Activated B cell treated with CpG ODN at 0.5 μM for 24 hours (primary cell): ENCODE data around the gene VWCE. TPM values are rescaled to one million over a fixed set of nuclear protein-coding genes. Genes with fewer than 3 reads are reported as not detected.

Experiments
- ATAC-seq: fragments of 200-7000 bp; cut with Tn5 transposase; one replicate; pipeline ENCODE4 v1.10.0; 2021; ENCODE audit warnings: low read depth, mild to moderate bottlenecking, moderate library complexity
- CTCF ChIA-PET: fragments of 350-600 bp; sonication (Branson Sonifier 250); formaldehyde crosslinking; loops from one replicate; lab custom pipeline; 2021; ENCODE audit warnings: antibody characterized with exemption; lab: Charles Lee
- POLR2A ChIA-PET: fragments of 350-600 bp; sonication (Branson Sonifier 250); formaldehyde crosslinking; loops from one replicate; lab custom pipeline; 2021; ENCODE audit warnings: antibody characterized with exemption; lab: Charles Lee
- DNase-seq: peaks from one replicate; pipeline ENCODE4 v3.0.0; 2022
- H3K27ac Mint-ChIP-seq: one replicate; pipeline ENCODE4 v1.8.0; 2020; ENCODE audit warnings: mixed read lengths
- H3K27me3 Mint-ChIP-seq: one replicate; pipeline ENCODE4 v1.8.0; 2021; ENCODE audit warnings: mixed read lengths
- H3K36me3 Mint-ChIP-seq: one replicate; pipeline ENCODE4 v1.8.0; 2021; ENCODE audit warnings: low read depth, mixed read lengths
- H3K4me1 Mint-ChIP-seq: one replicate; pipeline ENCODE4 v1.8.0; 2021; ENCODE audit warnings: mixed read lengths
- H3K4me3 Mint-ChIP-seq: one replicate; pipeline ENCODE4 v1.8.0; 2020; ENCODE audit warnings: mild to moderate bottlenecking, mixed read lengths
- H3K9me3 Mint-ChIP-seq: one replicate; pipeline ENCODE4 v1.8.0; 2020; ENCODE audit warnings: mixed read lengths
- intact Hi-C: fragments of 100-400 bp; cut with micrococcal nuclease; formaldehyde crosslinking; loops from one replicate; pipeline ENCODE4 v1.15.1; 2024
- total RNA-seq: library from RNA; stranded (reverse); gene quantifications from 2 replicates; pipeline ENCODE4 v1.2.3, GENCODE V29; 2022
- TF ChIP-seq, protein P1 (sequence below): fragments of 200-600 bp; IDR thresholded peaks from one replicate; pipeline ENCODE4 v1.8.0; 2022; ENCODE audit warnings: antibody characterized with exemption, mild to moderate bottlenecking

VWCE gene
- total RNA-seq, 1 donor from 2014 or later, result 1.3 TPM

GRCh38 chr11:61329871-61330270, 34.8 kb upstream of the VWCE start:
- intact Hi-C loops, result no loop called here
- DNase-seq (no peak), ATAC-seq (no peak)
- H3K9me3 Mint-ChIP-seq, result no peaks in the 10 kb centered on the region
- no peak overlapping the region for H3K27ac Mint-ChIP-seq
- peaks cover 62% of the 10 kb centered on the region for H3K36me3 Mint-ChIP-seq
- H3K4me1 Mint-ChIP-seq, result peaks cover 35% of the 10 kb centered on the region
- H3K4me3 Mint-ChIP-seq, result no peak overlapping the region
- no peaks in the 10 kb centered on the region for H3K27me3 Mint-ChIP-seq
- ChIA-PET CTCF (interaction anchor here (0.8 kb wide), 1 partner anchor 56 kb away, joined by 3 read pairs; no protein-coding TSS in a partner anchor), POLR2A (no interaction called here)
- TF ChIP-seq, protein P1, sequence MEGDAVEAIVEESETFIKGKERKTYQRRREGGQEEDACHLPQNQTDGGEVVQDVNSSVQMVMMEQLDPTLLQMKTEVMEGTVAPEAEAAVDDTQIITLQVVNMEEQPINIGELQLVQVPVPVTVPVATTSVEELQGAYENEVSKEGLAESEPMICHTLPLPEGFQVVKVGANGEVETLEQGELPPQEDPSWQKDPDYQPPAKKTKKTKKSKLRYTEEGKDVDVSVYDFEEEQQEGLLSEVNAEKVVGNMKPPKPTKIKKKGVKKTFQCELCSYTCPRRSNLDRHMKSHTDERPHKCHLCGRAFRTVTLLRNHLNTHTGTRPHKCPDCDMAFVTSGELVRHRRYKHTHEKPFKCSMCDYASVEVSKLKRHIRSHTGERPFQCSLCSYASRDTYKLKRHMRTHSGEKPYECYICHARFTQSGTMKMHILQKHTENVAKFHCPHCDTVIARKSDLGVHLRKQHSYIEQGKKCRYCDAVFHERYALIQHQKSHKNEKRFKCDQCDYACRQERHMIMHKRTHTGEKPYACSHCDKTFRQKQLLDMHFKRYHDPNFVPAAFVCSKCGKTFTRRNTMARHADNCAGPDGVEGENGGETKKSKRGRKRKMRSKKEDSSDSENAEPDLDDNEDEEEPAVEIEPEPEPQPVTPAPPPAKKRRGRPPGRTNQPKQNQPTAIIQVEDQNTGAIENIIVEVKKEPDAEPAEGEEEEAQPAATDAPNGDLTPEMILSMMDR, result no peak

DNA sequence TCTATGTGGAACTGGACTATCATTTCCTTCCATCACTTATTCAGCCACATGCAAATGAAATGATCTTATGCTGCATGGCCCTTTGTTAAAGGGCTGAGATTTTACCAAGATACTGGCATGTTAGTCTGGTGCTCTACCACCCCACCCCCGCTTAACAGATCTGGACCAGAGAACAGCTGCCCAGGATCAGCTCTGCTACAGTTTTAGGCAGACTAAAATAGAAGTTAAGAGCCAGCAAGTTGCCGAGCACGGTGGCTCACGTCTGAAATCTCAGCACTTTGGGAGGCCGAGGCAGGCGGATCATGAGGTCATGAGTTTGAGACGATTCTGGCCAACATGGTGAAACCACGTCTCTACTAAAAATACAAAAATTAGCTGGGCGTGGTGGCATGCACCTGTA, 33.2 kb upstream of the VWCE start:
- H3K27ac Mint-ChIP-seq, result no peak overlapping the region
- H3K4me1 Mint-ChIP-seq, result peaks cover 26% of the 10 kb centered on the region
- no peak for DNase-seq
- ChIA-PET POLR2A (no interaction called here), CTCF (interaction anchor here (1.1 to 1.5 kb wide), 3 partner anchors 8 to 57 kb away, joined by 3 to 6 read pairs (median 4); no protein-coding TSS in a partner anchor)
- no peak overlapping the region for H3K4me3 Mint-ChIP-seq
- no peak for ATAC-seq
- intact Hi-C loops, result no loop called here
- no peaks in the 10 kb centered on the region for H3K9me3 Mint-ChIP-seq
- TF ChIP-seq, protein P1, result no peak
- H3K36me3 Mint-ChIP-seq, result peaks cover 72% of the 10 kb centered on the region
- no peaks in the 10 kb centered on the region for H3K27me3 Mint-ChIP-seq

DNA sequence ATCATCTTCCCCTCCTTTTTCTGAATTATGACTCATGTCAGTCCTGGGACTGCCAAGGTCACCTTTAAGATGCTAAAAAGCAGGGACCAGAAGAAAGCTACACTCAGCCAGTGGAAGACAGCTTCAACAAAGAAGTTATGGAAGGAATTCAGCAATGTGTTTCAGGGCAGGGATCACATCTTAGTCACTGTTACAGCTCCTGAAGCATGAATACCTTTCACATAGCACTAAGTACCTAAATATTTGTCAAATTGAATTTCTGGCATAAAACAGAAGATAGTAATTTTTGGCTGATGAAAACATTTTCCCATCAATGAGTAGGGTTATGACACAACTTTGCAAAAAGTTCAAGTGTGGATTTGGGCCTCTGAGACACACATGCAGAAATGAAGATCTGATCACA, 32.6 kb upstream of the VWCE start:
- peaks cover 76% of the 10 kb centered on the region for H3K36me3 Mint-ChIP-seq
- TF ChIP-seq, protein P1, result no peak
- H3K27me3 Mint-ChIP-seq, result no peaks in the 10 kb centered on the region
- H3K4me3 Mint-ChIP-seq, result no peak overlapping the region
- H3K9me3 Mint-ChIP-seq, result no peaks in the 10 kb centered on the region
- no peak for DNase-seq
- intact Hi-C loops, result no loop called here
- peaks cover 24% of the 10 kb centered on the region for H3K4me1 Mint-ChIP-seq
- ATAC-seq, result no peak
- ChIA-PET POLR2A (no interaction called here), CTCF (interaction anchor here (1.1 to 1.5 kb wide), 3 partner anchors 9 to 57 kb away, joined by 3 to 6 read pairs (median 4); no protein-coding TSS in a partner anchor)
- no peak overlapping the region for H3K27ac Mint-ChIP-seq

- POLR2A ChIA-PET, result no interaction called here
Observed at GRCh38 chr11:61325649-61326414, 30.7 kb upstream of the VWCE start.

DNA sequence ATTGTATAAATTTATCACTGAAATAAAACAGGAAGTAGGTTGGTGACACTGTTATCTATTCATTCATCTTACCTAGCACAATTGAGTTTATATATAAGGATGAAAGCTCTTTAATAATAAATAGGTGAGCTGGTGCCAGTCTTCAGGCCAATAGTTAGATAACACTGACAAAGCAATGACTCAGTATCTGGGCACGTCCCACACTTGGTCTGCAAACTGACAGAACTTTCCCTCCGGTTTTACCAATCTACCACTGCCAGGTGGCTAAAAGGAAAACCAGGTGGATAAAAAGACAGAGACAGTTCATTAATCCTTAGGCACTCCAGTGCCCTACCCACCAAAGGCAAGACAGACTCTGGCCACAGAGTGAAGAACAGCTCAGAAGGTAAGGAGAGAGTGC, 20.1 kb upstream of the VWCE start:
- H3K27ac Mint-ChIP-seq, result no peak overlapping the region
- H3K9me3 Mint-ChIP-seq, result no peaks in the 10 kb centered on the region
- H3K4me1 Mint-ChIP-seq, result no peaks in the 10 kb centered on the region
- ChIA-PET CTCF (no interaction called here), POLR2A (interaction anchor here (0.6 kb wide), 1 partner anchor 72 kb away, joined by 3 read pairs; no protein-coding TSS in a partner anchor)
- TF ChIP-seq, protein P1, result no peak
- H3K36me3 Mint-ChIP-seq, result peaks cover 60% of the 10 kb centered on the region
- no peak for ATAC-seq
- no peak overlapping the region for H3K4me3 Mint-ChIP-seq
- DNase-seq, result no peak
- H3K27me3 Mint-ChIP-seq, result no peaks in the 10 kb centered on the region
- intact Hi-C loops, result no loop called here

More at GRCh38 chr11:61325649-61326414, 30.7 kb upstream of the VWCE start:
- intact Hi-C loops, result no loop called here
- Mint-ChIP-seq H3K4me1 (peaks cover 7% of the 10 kb centered on the region), H3K9me3 (no peaks in the 10 kb centered on the region), H3K27ac (no peak overlapping the region), H3K36me3 (peaks cover 86% of the 10 kb centered on the region), H3K27me3 (no peaks in the 10 kb centered on the region), H3K4me3 (no peak overlapping the region)
- no peak for DNase-seq
- TF ChIP-seq, protein P1, result no peak
- CTCF ChIA-PET, result no interaction called here
- ATAC-seq, result no peak
